ENCODE data around the gene BCAT1.

BCAT1 gene

GRCh38 chr12:24991209-24992049, 42.5 kb upstream of the BCAT1 start:
- H3K79me2 ChIP-seq (ENCODE audit: insufficient read depth, low read length) = peaks cover 40% of the 10 kb centered on the region
- no peaks in the 10 kb centered on the region for H4K20me1 ChIP-seq (ENCODE audit: low read depth, low read length)
- no peak for TF ChIP-seq EZH2phosphoT487 (conservative IDR thresholded peaks at IDR 0.05; ENCODE audit: low read length)
- TF ChIP-seq, protein P1, sequence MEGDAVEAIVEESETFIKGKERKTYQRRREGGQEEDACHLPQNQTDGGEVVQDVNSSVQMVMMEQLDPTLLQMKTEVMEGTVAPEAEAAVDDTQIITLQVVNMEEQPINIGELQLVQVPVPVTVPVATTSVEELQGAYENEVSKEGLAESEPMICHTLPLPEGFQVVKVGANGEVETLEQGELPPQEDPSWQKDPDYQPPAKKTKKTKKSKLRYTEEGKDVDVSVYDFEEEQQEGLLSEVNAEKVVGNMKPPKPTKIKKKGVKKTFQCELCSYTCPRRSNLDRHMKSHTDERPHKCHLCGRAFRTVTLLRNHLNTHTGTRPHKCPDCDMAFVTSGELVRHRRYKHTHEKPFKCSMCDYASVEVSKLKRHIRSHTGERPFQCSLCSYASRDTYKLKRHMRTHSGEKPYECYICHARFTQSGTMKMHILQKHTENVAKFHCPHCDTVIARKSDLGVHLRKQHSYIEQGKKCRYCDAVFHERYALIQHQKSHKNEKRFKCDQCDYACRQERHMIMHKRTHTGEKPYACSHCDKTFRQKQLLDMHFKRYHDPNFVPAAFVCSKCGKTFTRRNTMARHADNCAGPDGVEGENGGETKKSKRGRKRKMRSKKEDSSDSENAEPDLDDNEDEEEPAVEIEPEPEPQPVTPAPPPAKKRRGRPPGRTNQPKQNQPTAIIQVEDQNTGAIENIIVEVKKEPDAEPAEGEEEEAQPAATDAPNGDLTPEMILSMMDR (IDR thresholded peaks at IDR 0.05; ENCODE audit: insufficient read depth, low read length, poor library complexity, severe bottlenecking) = peak; percentile 41
- H3K4me2 ChIP-seq (ENCODE audit: low read depth, low read length, poor library complexity, severe bottlenecking) = peak overlapping the region; percentile 76
- no peaks in the 10 kb centered on the region for H3K9me3 ChIP-seq (ENCODE audit: insufficient read depth, low read length)
- no peaks in the 10 kb centered on the region for H3K9me2 ChIP-seq (replicated peaks; ENCODE audit: insufficient read depth, low read length)
- no peak overlapping the region for H2AFZ ChIP-seq (ENCODE audit: low read depth, low read length, severe bottlenecking)
- no peaks in the 10 kb centered on the region for H3K36me3 ChIP-seq (ENCODE audit: low read length)
- H3F3A ChIP-seq (ENCODE audit: insufficient read depth) = peaks cover 41% of the 10 kb centered on the region
- no peaks in the 10 kb centered on the region for H3K27me3 ChIP-seq (ENCODE audit: low read length)
- peak overlapping the region; percentile 99 for H3K27ac ChIP-seq (ENCODE audit: low read depth, low read length)
- H3K4me3 ChIP-seq (ENCODE audit: insufficient read depth, low read length, poor library complexity, severe bottlenecking) = peak overlapping the region; percentile 12
- peak overlapping the region; percentile 58 for H3K9ac ChIP-seq (ENCODE audit: low read length)

DNA sequence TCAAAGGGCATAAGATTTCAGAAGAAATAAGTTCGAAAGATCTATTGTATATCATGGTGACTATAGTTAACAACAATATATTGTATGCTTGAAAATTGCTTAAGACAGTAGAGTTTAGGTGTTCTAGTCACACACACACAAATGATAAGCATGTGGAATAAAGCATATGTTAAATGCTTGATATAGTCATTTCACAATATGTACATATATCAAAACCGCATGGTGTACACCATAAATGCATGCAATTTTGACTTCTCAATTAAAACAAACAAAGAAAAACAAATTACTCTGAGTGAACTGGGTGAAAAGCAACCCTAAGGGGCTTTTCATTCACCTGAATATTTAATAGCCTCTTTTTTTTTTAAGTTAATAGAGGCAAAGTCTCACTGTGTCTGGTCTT, 40.3 kb upstream of the BCAT1 start:
- peaks cover 25% of the 10 kb centered on the region for H3K79me2 ChIP-seq (ENCODE audit: insufficient read depth, low read length)
- H4K20me1 ChIP-seq (ENCODE audit: low read depth, low read length) = no peaks in the 10 kb centered on the region
- H3K27me3 ChIP-seq (ENCODE audit: low read length) = no peaks in the 10 kb centered on the region
- H3F3A ChIP-seq (ENCODE audit: insufficient read depth) = peaks cover 21% of the 10 kb centered on the region
- H3K9me3 ChIP-seq (ENCODE audit: insufficient read depth, low read length) = no peaks in the 10 kb centered on the region
- H3K9me2 ChIP-seq (replicated peaks; ENCODE audit: insufficient read depth, low read length) = no peaks in the 10 kb centered on the region
- TF ChIP-seq, protein P1 (IDR thresholded peaks at IDR 0.05; ENCODE audit: insufficient read depth, low read length, poor library complexity, severe bottlenecking) = no peak
- no peak for TF ChIP-seq EZH2phosphoT487 (conservative IDR thresholded peaks at IDR 0.05; ENCODE audit: low read length)
- no peak overlapping the region for H2AFZ ChIP-seq (ENCODE audit: low read depth, low read length, severe bottlenecking)
- no peak overlapping the region for H3K4me3 ChIP-seq (ENCODE audit: insufficient read depth, low read length, poor library complexity, severe bottlenecking)
- H3K4me2 ChIP-seq (ENCODE audit: low read depth, low read length, poor library complexity, severe bottlenecking) = no peak overlapping the region
- no peak overlapping the region for H3K27ac ChIP-seq (ENCODE audit: low read depth, low read length)
- H3K9ac ChIP-seq (ENCODE audit: low read length) = no peak overlapping the region
- H3K36me3 ChIP-seq (ENCODE audit: low read length) = no peaks in the 10 kb centered on the region

- Histone ChIP-seq H3K9me3 (ENCODE audit: insufficient read depth, low read length) (no peaks in the 10 kb centered on the region), H3K27me3 (ENCODE audit: low read length) (no peaks in the 10 kb centered on the region)
These were observed 33.3 kb upstream of the BCAT1 start for GRCh38 chr12:24982250-24982649.

More at GRCh38 chr12:24982250-24982649, 33.3 kb upstream of the BCAT1 start:
- H3K9ac ChIP-seq (ENCODE audit: low read length) = no peak overlapping the region
- no peak overlapping the region for H3K4me2 ChIP-seq (ENCODE audit: low read depth, low read length, poor library complexity, severe bottlenecking)
- no peaks in the 10 kb centered on the region for H3K9me2 ChIP-seq (replicated peaks; ENCODE audit: insufficient read depth, low read length)
- H3K4me3 ChIP-seq (ENCODE audit: insufficient read depth, low read length, poor library complexity, severe bottlenecking) = no peak overlapping the region
- no peaks in the 10 kb centered on the region for H3K36me3 ChIP-seq (ENCODE audit: low read length)
- no peak overlapping the region for H2AFZ ChIP-seq (ENCODE audit: low read depth, low read length, severe bottlenecking)
- H3K79me2 ChIP-seq (ENCODE audit: insufficient read depth, low read length) = no peaks in the 10 kb centered on the region
- H3K27ac ChIP-seq (ENCODE audit: low read depth, low read length) = no peak overlapping the region
- no peaks in the 10 kb centered on the region for H4K20me1 ChIP-seq (ENCODE audit: low read depth, low read length)
- TF ChIP-seq EZH2phosphoT487 (conservative IDR thresholded peaks at IDR 0.05; ENCODE audit: low read length) = no peak
- TF ChIP-seq, protein P1 (IDR thresholded peaks at IDR 0.05; ENCODE audit: insufficient read depth, low read length, poor library complexity, severe bottlenecking) = no peak
- H3F3A ChIP-seq (ENCODE audit: insufficient read depth) = no peaks in the 10 kb centered on the region

All from SU-DHL-6 (cell line).